SKM-1 treated with dmso at 0.1 percent for 144 hours (cell line): Measurements from ENCODE around the gene TLCD1.
"Not testable (repeated sequence)": the region's sequence is repeated elsewhere in the genome, so short reads cannot be mapped to it uniquely, and the experiment has no call there.

Source experiments
- DNase-seq: peaks from one replicate; lab custom pipeline; 2025; ENCODE audit not compliant: unreplicated experiment; lab: John Stamatoyannopoulos, UW

The TLCD1 gene

DNA sequence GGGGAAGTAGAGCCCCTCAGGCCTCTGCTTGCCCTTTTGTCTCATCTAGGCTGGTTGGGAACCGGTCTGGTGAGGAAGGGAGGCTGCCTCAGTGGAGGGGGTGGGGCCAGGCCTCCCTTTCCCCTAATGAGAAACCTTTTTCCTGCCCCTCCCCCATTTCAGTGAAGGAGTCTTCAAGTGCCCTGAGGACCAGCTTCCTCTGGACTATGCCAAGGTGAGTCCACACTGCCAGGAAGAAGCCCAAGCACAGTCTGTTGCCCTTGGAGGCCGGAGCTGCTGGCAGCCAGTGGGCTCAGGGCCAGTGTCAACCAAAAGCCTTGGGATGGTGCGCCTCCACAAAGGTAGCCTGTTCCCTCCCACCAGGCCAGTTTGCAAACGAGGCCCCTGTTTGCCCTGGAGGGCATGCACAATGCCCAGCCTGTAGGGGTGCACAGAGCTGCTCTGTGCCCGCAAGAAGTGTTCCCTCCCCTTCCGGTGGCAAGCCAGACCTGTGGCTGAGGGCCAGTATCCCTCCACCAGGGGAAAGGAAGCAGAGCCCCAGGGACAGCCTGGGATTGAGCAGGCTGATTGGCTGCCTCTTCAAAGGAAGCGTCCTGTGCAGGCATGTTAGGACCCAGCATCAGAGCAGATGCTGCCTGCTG is 21.1 kb upstream of the TLCD1 start:
- DNase-seq, result no peak

DNA sequence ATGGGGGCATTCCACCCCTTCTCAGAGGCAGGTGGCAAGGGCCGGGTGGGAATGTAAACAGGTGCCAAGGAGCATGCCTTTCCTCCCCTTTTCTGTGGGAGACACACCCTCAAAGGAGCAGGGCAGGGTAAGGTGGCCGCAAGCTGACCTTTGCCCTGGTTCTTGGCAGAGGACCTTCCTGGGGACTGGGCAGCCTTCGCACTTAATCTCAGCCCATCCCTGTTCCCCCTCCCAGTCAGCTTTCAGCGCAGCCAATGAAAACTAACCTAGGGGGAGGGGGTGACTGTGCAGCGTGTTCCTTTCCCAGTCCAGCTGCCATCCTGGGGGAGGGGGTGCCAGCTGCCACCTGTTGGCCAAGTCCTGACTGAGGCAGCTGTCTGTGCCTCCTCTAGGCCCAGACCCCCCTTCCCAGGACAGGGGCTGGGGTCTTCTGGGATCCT is 20.6 kb upstream of the TLCD1 start:
- no peak for DNase-seq

DNA sequence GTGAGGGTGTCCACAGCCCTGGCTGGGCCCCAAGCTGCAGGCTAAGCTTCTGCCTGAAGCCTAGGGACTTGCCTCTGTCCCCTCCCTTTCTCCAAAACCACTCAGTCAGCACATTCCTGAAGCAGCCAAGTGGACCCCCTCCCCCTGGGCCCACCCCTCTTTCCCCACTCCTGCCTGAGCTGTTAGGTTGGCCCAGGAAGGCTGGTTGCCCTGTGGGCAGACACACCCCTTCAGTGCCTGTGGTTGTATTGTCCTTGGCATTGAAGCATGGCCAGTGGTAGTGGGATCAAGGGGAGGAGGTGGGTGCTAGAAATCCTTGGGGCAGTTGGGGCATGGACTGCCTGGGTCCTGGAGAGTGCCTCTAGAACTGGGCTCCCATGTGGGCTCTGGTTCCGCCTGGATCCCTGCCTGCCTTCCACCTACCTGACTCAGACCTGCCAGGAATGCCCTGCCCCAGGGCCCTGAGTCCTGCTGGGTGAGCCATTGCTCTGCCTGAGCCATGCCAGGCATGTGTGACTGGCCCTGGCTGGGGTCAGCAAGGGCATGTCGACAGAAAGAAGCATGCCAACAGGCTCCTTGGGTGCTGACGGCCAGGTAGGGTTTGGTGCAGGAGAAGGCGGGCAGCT is 19.9 kb upstream of the TLCD1 start:
- DNase-seq, result no peak

DNA sequence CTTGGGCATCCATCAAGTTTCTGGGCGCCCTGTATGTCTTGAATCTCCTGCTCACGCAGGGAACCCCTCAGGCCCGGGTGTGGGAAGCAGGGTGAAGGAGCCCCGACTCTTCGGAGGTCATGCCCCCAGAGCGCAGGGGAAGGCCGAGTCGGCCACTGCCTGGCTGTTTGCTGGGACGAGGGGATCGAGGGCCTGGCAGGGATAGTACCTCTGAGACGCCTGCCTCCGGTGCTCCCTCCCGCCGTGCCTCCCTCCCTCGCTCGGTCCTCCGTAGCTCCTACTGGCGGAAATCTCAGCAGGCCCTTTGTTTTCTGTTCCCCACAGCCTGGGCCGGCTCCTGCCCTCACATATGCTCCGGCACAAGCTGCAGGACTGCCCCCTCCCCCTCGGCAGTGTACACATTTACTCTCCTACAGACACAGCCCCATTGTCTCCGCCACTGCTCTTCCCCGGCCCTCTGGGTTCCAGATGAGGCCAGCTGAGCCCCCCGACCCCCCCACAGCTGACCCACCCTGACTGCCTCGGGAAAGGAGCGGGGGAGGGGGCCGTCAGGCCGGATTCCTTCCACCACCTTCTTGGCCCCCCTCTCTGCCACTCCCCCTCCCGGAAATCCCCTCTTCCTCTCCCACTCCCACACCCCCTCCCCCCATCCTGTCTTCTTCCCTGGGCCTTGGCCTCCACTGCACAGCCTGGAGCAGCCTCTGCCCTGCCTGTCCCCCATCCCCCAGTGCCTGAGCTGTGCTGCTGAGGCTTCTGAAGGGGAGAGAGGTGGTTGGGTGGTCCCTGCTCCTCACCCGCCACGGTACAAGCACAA is 19.1 kb upstream of the TLCD1 start:
- no peak for DNase-seq

DNA sequence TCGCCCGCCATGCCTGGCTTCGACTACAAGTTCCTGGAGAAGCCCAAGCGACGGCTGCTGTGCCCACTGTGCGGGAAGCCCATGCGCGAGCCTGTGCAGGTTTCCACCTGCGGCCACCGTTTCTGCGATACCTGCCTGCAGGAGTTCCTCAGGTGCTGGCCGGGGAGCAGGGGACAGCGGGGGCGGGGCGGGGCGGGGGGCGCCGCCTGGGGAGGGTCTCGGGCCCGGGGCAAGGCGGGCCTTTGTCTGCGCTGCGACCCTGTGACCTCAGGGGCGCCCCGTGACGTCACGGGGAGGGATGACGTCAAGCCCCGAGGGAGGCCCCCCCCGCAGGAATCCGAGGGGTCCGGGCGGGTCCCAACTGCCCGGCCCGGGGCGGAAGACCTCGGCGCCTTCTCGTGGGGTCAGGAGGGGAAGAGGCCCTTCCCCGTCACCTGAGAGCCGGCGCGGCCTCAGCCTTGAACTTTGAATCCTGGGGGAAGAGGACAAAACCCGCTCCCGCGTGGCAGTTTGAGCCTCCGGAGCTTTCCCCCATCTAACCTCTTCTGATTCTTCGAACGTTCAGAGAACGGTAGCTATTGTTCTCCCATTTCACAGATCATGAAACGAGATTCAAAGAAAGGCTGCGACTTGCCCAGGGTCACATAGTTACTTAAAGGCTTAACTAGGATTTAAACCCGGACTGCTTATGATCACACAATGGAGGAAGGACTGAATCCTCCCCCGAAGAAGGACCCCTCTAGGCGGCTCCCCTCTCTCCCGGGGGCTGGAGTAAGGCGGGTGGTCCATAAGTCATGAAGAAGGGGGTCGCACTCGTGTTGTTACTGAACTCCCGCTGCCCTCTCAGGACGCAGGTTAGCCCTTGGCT is 18.3 kb upstream of the TLCD1 start:
- no peak for DNase-seq

DNA sequence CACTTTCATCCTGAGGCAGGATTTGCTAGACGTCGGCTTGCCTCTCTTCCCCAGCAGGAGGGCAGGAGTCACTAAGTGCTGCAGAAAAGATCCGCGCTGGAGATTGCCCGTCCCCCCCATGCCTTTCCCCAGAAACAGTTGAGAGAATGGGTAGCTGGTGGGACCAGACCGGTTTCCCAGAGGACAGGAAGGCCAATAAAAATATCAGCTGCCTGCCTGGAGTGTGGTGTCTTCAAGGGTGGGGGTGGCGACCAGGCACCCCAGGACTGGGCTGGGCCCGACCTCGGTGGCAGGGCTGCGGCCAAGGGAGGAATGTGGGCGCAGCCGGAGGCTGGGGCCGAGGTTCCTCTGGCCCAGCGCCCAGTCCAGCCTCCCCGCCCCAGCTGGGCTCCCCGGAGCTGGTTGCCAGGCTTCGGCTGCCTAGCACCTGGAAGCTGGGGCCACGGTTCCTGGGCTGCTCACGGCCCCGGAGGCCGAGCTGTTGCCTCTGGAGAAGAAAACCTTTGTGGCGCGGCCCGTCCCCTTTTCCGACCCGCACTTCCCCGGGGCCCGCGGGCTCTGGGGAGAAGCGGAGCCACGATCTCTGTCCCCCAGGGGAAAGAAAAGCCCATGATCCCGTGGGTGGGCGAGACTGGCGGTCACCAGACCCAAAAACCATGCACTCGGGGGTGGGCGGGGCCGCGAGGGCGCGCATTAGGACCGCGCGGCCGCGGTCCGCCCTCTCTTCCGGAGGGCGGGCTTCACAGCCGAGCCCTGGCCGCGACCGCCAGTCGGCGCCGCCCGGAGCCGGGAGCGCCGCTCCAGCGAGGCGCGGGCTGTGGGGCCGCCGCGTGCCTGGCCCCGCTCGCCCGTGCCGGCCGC is 17.4 kb upstream of the TLCD1 start, which contains the start of gene TRAF4:
Gene TRAF4 (plus strand): TSS at position 769 of the 861 bp plus-strand sequence. CDS start 102 bp downstream, outside the sequence.
- peak; percentile 61 for DNase-seq

DNA sequence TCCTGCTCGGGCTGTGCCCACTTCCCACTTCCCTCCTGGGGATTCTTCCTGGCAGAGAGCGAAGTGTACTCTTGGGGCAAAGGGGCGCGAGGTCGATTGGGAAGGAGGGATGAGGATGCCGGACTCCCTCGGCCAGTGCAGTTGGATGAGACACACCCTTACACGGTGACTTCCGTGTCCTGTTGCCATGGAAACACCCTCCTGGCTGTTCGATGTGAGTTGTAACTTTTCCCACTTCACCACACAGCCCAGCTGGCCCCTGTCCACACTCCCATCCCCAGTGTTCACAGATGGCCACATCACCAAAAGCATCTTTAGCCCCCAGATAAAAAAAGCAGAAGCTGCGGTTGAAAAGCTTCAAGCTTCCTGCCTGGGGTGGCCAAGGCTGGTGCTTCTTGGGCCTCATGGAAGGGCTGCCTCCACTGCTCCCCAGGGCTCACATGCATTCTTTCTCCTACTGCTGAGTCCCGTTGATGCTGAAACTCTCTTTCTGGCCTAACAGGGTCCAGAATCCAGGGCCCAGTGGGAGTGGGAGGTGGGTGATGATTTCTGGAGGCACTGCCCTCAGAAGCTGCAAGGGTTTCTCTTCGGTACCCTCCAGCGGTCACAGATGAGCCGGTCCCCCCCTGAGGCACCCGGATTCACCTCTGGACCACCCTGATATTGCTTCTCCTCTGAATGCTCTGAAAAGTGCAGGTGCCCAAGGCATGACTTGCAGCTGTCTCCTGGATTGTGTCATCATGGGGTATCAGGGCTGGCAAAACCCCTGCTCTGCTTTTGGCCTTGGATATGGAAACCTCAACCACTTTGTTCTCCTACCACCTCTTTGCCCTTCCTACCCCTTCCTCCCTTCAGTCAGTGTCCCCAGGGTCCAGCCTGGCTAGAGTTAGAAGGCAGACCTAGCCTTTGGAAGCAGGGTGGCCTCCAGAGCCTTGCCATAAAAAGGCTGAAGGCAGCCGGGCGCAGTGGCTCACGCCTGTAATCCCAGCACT is 15.6 kb upstream of the TLCD1 start:
- DNase-seq, result peak; percentile 92

DNA sequence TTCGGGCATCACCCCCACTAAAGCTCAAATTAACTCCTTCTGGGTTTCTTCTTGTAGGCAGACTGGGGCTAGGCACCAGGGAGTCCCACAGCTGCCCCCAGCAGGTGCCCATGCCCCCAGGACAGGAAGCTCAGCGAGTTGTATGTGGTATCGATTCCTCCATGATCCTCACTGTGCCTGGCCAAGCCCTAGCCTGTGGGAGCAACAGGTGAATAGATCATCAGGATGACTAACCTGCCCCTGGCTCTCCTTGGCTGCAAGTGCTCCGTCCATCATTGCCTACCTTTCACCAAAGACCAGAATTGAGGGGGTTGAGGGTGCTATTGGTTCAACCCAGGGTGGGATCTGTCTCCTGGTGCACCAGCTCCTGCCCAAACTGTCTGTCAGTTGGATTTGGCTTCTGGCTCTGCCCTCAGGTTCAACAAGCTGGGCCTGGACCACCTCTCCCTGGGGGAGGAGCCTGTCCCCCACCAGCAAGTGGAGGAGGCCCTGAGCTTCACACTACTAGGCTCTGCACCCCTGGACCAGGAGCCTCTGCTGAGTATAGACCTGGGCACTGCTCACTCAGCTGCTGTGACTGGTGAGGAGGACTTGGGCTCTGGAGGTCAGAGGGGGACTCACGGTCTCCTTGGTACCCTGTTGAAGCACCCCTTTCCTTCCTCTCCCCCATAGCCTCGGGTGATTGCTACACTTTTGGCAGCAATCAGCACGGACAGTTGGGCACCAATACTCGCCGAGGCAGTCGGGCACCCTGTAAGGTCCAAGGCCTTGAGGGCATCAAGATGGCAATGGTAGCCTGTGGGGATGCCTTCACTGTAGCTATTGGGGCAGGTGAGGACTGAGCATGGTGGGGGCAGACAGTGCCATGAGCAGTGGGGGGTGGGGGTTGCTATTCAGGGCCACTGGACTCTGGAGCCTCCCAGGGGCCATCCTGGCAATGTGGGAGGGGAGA is 14.6 kb upstream of the TLCD1 start:
- no peak for DNase-seq

DNA sequence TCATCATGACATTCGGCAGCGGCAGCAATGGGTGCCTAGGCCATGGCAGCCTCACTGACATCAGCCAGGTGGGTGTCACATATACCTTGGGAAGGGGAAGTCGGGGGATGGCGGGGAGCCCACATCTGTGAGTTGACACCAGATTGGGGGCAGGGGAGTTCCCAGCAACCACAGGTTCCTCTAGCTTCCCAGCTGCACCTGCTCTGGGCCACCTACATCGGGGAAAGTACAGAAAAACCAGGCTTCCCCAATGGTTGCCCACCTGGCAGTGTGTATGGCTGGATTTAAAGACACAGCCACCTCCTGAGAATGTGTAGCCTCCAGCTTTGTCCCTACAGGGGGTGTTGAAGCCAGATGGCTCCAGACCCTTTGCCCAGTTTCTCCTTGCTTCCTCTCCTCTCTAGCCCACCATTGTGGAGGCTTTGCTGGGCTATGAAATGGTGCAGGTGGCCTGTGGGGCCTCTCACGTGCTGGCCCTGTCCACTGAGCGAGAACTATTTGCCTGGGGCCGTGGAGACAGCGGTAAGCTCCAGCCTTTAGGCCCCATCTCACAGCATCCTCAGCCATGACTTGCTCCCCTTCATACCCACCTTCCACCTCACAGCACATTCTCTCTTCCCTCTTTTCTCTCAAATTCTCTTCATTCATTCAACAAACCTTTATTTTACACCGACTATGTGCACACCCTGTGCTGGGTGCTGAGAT is 12.8 kb upstream of the TLCD1 start:
- DNase-seq, result no peak

DNA sequence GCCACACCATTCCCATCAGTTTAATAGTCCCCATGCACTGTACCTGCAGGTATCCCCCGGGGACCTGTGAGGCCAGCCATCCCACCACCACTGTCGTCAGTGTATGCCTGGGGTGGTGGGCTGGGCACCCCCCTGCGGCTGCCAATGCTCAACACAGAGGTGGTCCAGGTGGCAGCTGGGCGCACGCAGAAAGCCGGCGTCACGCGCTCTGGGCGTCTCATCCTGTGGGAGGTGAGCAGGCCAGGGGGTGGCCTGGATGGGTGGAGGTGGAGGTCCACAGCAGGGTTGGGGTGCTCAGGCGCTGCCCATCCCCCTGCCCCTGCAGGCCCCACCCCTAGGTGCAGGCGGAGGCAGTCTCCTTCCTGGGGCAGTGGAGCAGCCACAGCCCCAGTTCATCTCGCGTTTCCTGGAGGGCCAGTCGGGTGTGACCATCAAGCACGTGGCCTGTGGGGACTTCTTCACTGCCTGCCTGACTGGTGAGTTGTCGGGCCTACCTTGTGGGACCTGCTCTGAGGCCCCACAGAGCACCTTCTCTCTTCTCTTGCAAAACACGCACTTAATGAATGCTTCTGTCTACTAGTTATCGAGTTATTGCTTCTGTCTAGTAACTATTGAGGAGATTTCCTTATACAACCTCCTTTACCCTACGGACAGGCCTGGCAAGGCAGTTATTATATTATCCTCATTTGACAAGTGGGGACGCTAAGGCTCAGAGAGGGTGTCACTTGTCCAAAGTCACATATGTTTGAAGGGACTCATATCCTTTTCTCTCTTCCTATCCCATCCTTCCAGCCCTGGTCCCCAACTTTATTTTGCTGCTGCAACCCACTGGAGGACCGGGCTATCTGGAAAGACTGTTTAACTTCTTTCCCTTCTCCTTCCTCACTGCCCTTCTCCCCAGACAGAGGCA is 12.0 kb upstream of the TLCD1 start:
- no peak for DNase-seq

DNA sequence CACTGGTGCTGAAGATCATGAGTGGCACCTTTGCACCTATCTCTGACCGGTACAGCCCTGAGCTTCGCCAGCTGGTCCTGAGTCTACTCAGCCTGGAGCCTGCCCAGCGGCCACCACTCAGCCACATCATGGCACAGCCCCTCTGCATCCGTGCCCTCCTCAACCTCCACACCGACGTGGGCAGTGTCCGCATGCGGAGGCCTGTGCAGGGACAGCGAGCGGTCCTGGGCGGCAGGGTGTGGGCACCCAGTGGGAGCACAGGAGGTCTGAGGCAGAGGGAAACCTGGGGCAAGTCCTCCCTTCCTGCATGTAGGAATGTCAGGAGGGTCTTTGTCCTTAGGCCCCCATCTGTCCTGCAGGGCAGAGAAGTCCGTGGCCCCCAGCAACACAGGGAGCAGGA is 11.3 kb upstream of the TLCD1 start:
- no peak for DNase-seq

DNA sequence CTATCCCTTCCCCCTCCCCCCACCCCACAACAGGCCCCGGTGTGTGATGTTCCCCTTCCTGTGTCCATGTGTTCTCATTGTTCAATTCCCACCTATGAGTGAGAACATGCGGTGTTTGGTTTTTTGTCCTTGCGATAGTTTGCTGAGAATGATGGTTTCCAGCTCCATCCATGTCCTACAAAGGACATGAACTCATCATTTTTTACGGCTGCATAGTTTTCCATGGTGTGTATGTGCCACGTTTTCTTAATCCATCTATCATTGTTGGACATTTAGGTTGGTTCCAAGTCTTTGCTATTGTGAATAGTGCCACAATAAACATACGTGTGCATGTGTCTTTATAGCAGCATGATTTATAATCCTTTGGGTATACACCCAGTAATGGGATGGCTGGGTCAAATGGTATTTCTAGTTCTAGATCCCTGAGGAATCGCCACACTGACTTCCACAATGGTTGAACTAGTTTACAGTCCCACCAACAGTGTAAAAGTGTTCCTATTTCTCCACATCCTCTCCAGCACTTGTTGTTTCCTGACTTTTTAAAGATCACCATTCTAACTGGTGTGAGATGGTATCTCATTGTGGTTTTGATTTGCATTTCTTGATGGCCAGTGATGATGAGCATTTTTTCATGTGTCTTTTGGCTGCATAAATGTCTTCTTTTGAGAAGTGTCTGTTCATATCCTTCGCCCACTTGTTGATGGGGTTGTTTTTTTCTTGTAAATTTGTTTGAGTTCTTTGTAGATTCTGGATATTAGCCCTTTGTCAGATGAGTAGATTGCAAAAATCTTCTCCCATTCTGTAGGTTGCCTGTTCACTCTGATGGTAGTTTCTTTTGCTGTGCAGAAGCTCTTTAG is 10.1 kb upstream of the TLCD1 start:
- not testable (repeated sequence) for DNase-seq

DNA sequence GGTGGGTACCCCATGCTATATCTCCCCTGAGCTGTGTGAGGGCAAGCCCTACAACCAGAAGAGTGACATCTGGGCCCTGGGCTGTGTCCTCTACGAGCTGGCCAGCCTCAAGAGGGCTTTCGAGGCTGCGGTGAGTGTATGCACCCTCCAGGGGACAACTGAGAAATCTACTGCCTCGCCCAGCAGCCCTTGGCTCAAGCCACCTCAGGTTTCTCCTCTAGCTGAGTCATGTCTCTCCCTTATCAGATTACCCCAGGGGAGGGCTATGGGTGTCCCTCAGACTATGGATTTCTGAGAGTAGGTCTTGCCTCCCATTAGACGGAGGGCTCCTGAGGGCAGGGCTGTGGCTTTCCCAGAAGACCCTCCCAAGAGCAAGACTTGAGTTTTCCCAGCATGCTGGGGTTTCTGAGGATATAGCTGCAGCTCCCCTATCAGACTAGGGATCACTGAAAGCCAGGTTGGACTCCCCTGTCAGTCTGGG is 9.2 kb upstream of the TLCD1 start:
- no peak for DNase-seq

DNA sequence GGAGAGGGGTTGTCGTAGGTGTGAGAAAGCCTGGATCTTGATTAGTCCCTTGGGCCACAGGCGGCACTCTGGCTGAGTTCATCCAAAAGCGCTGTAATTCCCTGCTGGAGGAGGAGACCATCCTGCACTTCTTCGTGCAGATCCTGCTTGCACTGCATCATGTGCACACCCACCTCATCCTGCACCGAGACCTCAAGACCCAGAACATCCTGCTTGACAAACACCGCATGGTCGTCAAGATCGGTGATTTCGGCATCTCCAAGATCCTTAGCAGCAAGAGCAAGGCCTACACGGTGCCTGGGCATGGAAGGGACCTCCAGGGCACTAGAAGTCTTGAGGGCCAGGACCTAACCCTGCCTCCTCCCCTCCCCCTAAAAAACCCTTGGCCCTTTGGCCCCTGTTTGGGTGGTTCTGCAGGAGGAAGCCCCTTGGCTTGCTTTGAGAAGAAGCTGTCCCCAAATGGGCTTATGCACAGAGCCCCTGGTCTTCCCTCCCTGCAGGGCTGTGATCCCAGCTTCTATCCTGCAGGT is 8.7 kb upstream of the TLCD1 start:
- DNase-seq, result no peak

DNA sequence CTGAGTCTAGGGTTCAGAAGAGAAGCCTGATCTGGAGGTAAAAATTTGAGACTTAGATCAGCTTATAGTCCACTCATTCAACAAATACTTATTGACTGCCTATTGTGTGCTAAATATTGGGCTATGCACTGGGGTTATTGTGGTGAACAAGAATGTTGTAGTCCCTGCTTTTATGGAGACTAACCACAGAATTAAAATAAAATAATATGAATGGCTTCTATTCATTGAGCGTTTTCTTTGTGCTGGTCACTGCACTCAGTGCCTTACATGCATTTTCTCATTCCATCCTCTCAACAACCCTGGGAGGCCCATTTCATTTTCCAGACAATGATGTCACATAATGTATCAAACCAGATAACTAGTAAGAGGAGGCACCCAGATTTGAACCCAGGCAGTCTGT is 7.3 kb upstream of the TLCD1 start:
- no peak for DNase-seq
